Kidney (tissue), 14 donors: ENCODE measurements around the gene RNF13. TPM values are rescaled to one million over a fixed set of nuclear protein-coding genes. Genes with fewer than 3 reads are reported as not detected.

Source experiments
- DNase-seq, 5 donors: peaks; one replicate each; pipeline ENCODE4 v3.0.0-alpha.2; 2013 to 2020
- FAIRE-seq: peaks from 2 replicates; lab custom pipeline; 2012; peaks lifted over from hg19 to GRCh38; lab: Jason Lieb, UNC
- H3K27ac ChIP-seq, 2 donors: one replicate each; pipeline ENCODE4 v1.7.0; 2013; ENCODE audit warnings: low read depth in 2 of 2, low read length in 2 of 2, inconsistent platforms in 1 of 2
- H3K27me3 ChIP-seq: one replicate; pipeline ENCODE4 v1.7.1; 2013; ENCODE audit warnings: low read length, inconsistent platforms; ENCODE audit not compliant: control insufficient read depth, insufficient read depth
- H3K36me3 ChIP-seq, 3 donors: one replicate each; pipeline versions ENCODE4 v1.7.0 to v1.7.1; 2013; ENCODE audit warnings: low read length in 3 of 3, control low read depth in 1 of 3, inconsistent platforms in 1 of 3; ENCODE audit not compliant: insufficient read depth in 3 of 3, control insufficient read depth in 2 of 3
- H3K4me1 ChIP-seq, 3 donors: one replicate each; pipeline versions ENCODE4 v1.7.0 to v1.7.1; 2013; ENCODE audit warnings: low read length in 3 of 3, inconsistent platforms in 1 of 3, low read depth in 1 of 3; ENCODE audit not compliant: control insufficient read depth in 2 of 3, insufficient read depth in 2 of 3
- H3K4me3 ChIP-seq, 3 donors: one replicate each; pipeline versions ENCODE4 v1.7.0 to v1.8.1; 2013; ENCODE audit warnings: low read length in 3 of 3, control low read depth in 1 of 3, inconsistent platforms in 1 of 3
- H3K9ac ChIP-seq, 3 donors: one replicate each; pipeline versions ENCODE4 v1.7.0 to v1.7.1; 2013; ENCODE audit warnings: low read length in 3 of 3, control low read depth in 1 of 3, inconsistent platforms in 1 of 3
- H3K9me3 ChIP-seq, 3 donors: one replicate each; pipeline versions ENCODE4 v1.7.0 to v1.7.1; 2013; ENCODE audit warnings: low read length in 3 of 3, control low read depth in 1 of 3, inconsistent platforms in 1 of 3; ENCODE audit not compliant: control insufficient read depth in 2 of 3, insufficient read depth in 1 of 3
- intact Hi-C: fragments of 100-400 bp; cut with DNase I; formaldehyde crosslinking; loops from one replicate; pipeline ENCODE4 v1.11.1; 2022
- polyA plus RNA-seq: library from polyadenylated mRNA; stranded (reverse); fragments of 350-450 nt; fragmentation: Illumina TruSeq; extraction: RNeasy Lipid Tissue Mini Kit (QIAGEN cat#74804); gene quantifications from one replicate; pipeline ENCODE4 v1.2.3, GENCODE V29; 2014; ENCODE audit warnings: low read depth, low replicate concordance; ENCODE audit not compliant: insufficient read depth
- total RNA-seq: library from RNA; stranded (reverse); fragmentation: NEBNext Ultra II Directional; extraction: Animal tissue kit (Norgen Biotek cat#: 25700); gene quantifications from one replicate; pipeline ENCODE4 v1.2.1, GENCODE V29; 2021
- TF ChIP-seq, protein P1 (sequence below): IDR thresholded peaks from 3 replicates; pipeline ENCODE4 v1.5.1; 2012; ENCODE audit warnings: mild to moderate bottlenecking, moderate library complexity, borderline replicate concordance; ENCODE audit not compliant: insufficient read depth; ENCODE audit errors: extremely low read depth
- donor health status: control.
- donor health status: control.
- donor health status: control.
- donor health status: control.
- donor health status: control.
- donor health status: DM: yes; HTN: yes; CAD: no.
- donor health status: Normal renal cell carcinoma (clear cell type).

The RNF13 gene
- total and polyA plus RNA-seq, 2 donors from 2014 or later: 54.1 to 87.1 TPM

DNA sequence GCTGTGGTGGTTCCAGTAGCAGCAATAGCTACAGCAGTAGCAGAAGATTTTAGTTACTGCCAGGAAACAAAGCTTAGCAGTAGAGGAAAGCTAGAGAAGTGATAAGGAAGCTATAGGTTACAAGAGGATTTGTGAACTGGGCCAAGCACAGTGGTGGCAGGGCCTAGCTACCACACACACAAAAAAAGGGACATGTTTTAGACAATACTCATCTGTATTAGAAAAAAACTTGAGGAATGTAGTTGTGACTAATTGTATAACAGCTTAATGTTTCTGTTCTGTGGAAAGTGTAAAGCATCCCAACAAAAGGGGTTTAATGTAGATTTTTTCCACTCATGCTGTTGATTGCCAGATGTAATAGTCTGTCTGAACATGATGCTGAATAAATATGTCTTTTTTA, 187.6 kb downstream of the RNF13 start:
- H3K27me3 ChIP-seq: no peaks in the 10 kb centered on the region
- H3K9ac ChIP-seq: no peak overlapping the region
- TF ChIP-seq, protein P1, sequence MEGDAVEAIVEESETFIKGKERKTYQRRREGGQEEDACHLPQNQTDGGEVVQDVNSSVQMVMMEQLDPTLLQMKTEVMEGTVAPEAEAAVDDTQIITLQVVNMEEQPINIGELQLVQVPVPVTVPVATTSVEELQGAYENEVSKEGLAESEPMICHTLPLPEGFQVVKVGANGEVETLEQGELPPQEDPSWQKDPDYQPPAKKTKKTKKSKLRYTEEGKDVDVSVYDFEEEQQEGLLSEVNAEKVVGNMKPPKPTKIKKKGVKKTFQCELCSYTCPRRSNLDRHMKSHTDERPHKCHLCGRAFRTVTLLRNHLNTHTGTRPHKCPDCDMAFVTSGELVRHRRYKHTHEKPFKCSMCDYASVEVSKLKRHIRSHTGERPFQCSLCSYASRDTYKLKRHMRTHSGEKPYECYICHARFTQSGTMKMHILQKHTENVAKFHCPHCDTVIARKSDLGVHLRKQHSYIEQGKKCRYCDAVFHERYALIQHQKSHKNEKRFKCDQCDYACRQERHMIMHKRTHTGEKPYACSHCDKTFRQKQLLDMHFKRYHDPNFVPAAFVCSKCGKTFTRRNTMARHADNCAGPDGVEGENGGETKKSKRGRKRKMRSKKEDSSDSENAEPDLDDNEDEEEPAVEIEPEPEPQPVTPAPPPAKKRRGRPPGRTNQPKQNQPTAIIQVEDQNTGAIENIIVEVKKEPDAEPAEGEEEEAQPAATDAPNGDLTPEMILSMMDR: no peak
- H3K9me3 ChIP-seq: peaks cover 0 to 6% (median 0%) of the 10 kb centered on the region in 3 donors
- intact Hi-C loops: no loop called here
- FAIRE-seq (no peak), DNase-seq (no peak)
- H3K36me3 ChIP-seq: no peaks in the 10 kb centered on the region
- H3K4me3 ChIP-seq: no peak overlapping the region
- no peak overlapping the region for H3K27ac ChIP-seq
- no peaks in the 10 kb centered on the region for H3K4me1 ChIP-seq

DNA sequence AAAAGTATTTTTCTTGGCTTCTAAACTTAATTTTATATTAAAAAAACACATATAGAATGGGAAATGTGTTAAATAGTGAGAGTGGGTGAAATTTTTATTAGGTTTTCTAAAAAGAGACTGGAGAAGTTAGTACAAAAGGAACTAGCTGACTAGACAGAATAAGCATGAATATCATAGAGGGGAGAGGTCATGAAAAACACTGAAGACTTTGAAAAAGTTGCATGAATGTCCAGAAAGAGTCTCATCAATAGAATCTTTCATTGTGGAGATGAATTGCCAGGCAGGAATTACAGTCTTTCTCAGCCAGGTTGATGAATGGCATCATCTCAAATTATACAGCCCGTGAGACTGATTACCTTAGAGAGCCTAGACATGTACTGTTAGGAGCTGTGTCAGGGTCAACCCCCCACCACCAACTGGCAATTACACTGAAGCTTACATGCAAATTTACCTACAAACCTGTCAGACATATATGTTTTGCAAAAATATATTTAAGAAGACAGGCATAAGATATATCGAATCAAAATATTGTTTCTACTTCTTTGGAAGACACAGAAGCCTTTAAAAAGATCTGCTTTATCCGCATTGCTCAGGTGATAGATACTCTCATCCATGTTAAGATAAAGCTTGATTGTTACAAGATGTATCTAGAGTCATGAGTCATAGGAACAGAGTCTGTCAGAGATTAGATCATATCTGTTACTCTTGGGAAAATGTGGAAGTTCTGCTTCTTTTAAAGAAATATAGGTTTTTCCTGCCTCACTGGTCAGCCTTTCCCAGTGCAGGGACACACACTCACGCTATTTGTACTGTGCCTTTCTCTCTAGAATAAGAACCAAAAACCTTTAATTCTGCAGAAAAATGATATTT, 192.5 kb downstream of the RNF13 start:
- FAIRE-seq (no peak), DNase-seq (no peak)
- H3K9me3 ChIP-seq: no peaks in the 10 kb centered on the region
- no peak overlapping the region for H3K27ac ChIP-seq
- no peak overlapping the region for H3K9ac ChIP-seq
- H3K27me3 ChIP-seq: no peaks in the 10 kb centered on the region
- TF ChIP-seq, protein P1: no peak
- no peaks in the 10 kb centered on the region for H3K4me1 ChIP-seq
- intact Hi-C loops: no loop called here
- no peak overlapping the region for H3K4me3 ChIP-seq
- no peaks in the 10 kb centered on the region for H3K36me3 ChIP-seq

DNA sequence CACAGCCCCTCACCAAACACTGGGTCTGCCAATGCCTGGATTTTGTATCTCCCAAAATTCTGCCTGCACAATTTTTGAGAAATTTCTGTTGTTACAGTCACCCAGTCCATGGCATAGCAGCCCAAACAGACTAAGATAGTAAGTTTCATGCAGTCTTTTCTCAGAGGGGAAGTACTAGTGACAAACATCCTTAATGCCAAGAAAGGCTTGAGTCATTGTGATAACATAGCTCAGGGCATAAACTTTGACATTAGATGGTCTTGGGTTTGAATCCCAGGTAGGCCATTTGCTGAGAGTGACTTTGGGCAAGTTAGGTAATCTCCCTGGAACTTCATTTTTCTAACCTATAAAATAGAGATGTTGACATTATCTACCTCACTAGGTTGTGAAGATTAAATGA, 193.8 kb downstream of the RNF13 start:
- no peak for DNase-seq
- no peak overlapping the region for H3K9ac ChIP-seq
- no peaks in the 10 kb centered on the region for H3K4me1 ChIP-seq

More for the DNA sequence above, 193.8 kb downstream of the RNF13 start:
- H3K36me3 ChIP-seq: no peaks in the 10 kb centered on the region
- no peaks in the 10 kb centered on the region for H3K27me3 ChIP-seq
- H3K4me3 ChIP-seq: no peak overlapping the region
- FAIRE-seq: no peak
- no peaks in the 10 kb centered on the region for H3K9me3 ChIP-seq
- H3K27ac ChIP-seq: no peak overlapping the region
- intact Hi-C loops: no loop called here
- TF ChIP-seq, protein P1: no peak

Other genes with a start within 250 kb of the RNF13 start
- gene WWTR1, start 155.2 kb upstream of the RNF13 start, total RNA-seq: 117 TPM
- 23.3 TPM for gene WWTR1, start 155.2 kb upstream of the RNF13 start, polyA plus RNA-seq
- 43.4 TPM for gene COMMD2, start 60.7 kb upstream of the RNF13 start, total RNA-seq
- 17.9 TPM for gene COMMD2, start 60.7 kb upstream of the RNF13 start, polyA plus RNA-seq
- not detected for gene ANKUB1, start 20.7 kb upstream of the RNF13 start, total RNA-seq
- not detected for gene ANKUB1, start 20.7 kb upstream of the RNF13 start, polyA plus RNA-seq
- 93.2 TPM for gene PFN2, start 157.7 kb downstream of the RNF13 start, total RNA-seq
- gene PFN2, start 157.7 kb downstream of the RNF13 start, polyA plus RNA-seq: 253 TPM